ENCODE measurements around the gene SCN11A. TPM values are rescaled to one million over a fixed set of nuclear protein-coding genes. Genes with fewer than 3 reads are reported as not detected.

The SCN11A gene
- total and polyA plus RNA-seq, 2 of the 13 experiments (the other 11 are each of a cell fraction or from before 2014, with no cell fraction given), result 0.02 to 0.11 TPM

- TF ChIP-seq HES4 (CRISPR knock-in tag; IDR thresholded peaks at IDR 0.05; ENCODE audit: borderline replicate concordance) (no peak), ZIK1 (CRISPR knock-in tag; IDR thresholded peaks at IDR 0.05; ENCODE audit: borderline replicate concordance, low read depth) (no peak; the same call in 1 of the 2 replicates), SMAD9 (CRISPR knock-in tag; IDR thresholded peaks at IDR 0.05) (no peak; the same call in 1 of the 2 replicates), SNAPC2 (CRISPR knock-in tag; IDR thresholded peaks at IDR 0.05) (no peak), FOXA3 (CRISPR knock-in tag; IDR thresholded peaks at IDR 0.05) (peak; percentile 100), TOE1 (CRISPR knock-in tag; IDR thresholded peaks at IDR 0.05) (no peak), ETS1 (CRISPR knock-in tag; IDR thresholded peaks at IDR 0.05) (no peak), RORA (CRISPR knock-in tag; IDR thresholded peaks at IDR 0.05) (no peak), RNF219 (CRISPR knock-in tag; IDR thresholded peaks at IDR 0.05) (no peak), ZNF205 (CRISPR knock-in tag; IDR thresholded peaks at IDR 0.05) (0 out of 2 replicates have a peak, but pooled peaks have one; percentile 53), MTF1 (CRISPR knock-in tag; IDR thresholded peaks at IDR 0.05) (no peak), ZNF136 (CRISPR knock-in tag; IDR thresholded peaks at IDR 0.05; ENCODE audit: low read depth) (peak; percentile 68; the same call in 1 of the 2 replicates), KMT2B (CRISPR knock-in tag; IDR thresholded peaks at IDR 0.05) (peak; percentile 94; the same call in 1 of the 2 replicates), ASH2L (IDR thresholded peaks at IDR 0.05; ENCODE audit: insufficient read length, low read depth, low read length) (peak; percentile 91), CHD4 (IDR thresholded peaks at IDR 0.05; ENCODE audit: borderline replicate concordance, low read length) (no peak), SCMH1 (CRISPR knock-in tag; IDR thresholded peaks at IDR 0.05; ENCODE audit: borderline replicate concordance) (no peak), ZNF484 (CRISPR knock-in tag; IDR thresholded peaks at IDR 0.05; ENCODE audit: borderline replicate concordance, low read depth) (no peak), ZNF564 (CRISPR knock-in tag; IDR thresholded peaks at IDR 0.05) (peak; percentile 91), ZSCAN5A (CRISPR knock-in tag; IDR thresholded peaks at IDR 0.05; ENCODE audit: borderline replicate concordance) (no peak), KMT2A (CRISPR knock-in tag; IDR thresholded peaks at IDR 0.05) (peak; percentile 77), NR2F1 (CRISPR knock-in tag; IDR thresholded peaks at IDR 0.05) (no peak)
These were observed at the start of gene SCN11A, which contains the start of gene WDR48 (continued) for GRCh38 chr3:39051649-39052561.
